BJ (cell line): ENCODE data around the gene KCNT2. TPM values are rescaled to one million over a fixed set of nuclear protein-coding genes. Genes with fewer than 3 reads are reported as not detected.

Source experiments
- CTCF ChIA-PET: fragments of 350-600 bp; formaldehyde crosslinking; extraction: SDS; loops from one replicate; lab custom pipeline; 2021; ENCODE audit warnings: antibody characterized with exemption, inconsistent platforms; lab: Yijun Ruan, JAX
- POLR2A ChIA-PET: fragments of 300-600 bp; sonication (Branson Sonifier 250); formaldehyde crosslinking; extraction: SDS; loops from one replicate; lab custom pipeline; 2021; ENCODE audit warnings: antibody characterized with exemption; lab: Charles Lee
- DNase-seq: peaks from one replicate; pipeline ENCODE4 v3.0.0-alpha.2; 2011; ENCODE audit warnings: low read depth
- H3K27me3 ChIP-seq: 2 replicates; pipeline ENCODE4 v1.6.0; 2011; ENCODE audit warnings: low read length; ENCODE audit not compliant: control insufficient read depth, insufficient read depth
- H3K36me3 ChIP-seq: 2 replicates; pipeline ENCODE4 v1.5.1; 2011; ENCODE audit warnings: low read length; ENCODE audit not compliant: control insufficient read depth, insufficient read depth
- H3K4me3 ChIP-seq: 2 replicates; pipeline ENCODE4 v1.5.1; 2011; ENCODE audit warnings: low read depth, mild to moderate bottlenecking, control low read depth, low read length
- polyA plus RNA-seq: library from polyadenylated mRNA; depleted of rRNA; stranded (reverse); fragments of >200 nt; gene quantifications from 2 replicates; pipeline ENCODE4 v1.2.3, GENCODE V29; 2011
- TF ChIP-seq, protein P1 (sequence below): IDR thresholded peaks from 2 replicates; pipeline ENCODE4 v1.5.1; 2011; ENCODE audit warnings: low read depth, mild to moderate bottlenecking, control low read depth, inconsistent platforms, low read length, moderate library complexity; ENCODE audit not compliant: insufficient read depth

The KCNT2 gene
- polyA plus RNA-seq, 1 experiment = 0.66 TPM

DNA sequence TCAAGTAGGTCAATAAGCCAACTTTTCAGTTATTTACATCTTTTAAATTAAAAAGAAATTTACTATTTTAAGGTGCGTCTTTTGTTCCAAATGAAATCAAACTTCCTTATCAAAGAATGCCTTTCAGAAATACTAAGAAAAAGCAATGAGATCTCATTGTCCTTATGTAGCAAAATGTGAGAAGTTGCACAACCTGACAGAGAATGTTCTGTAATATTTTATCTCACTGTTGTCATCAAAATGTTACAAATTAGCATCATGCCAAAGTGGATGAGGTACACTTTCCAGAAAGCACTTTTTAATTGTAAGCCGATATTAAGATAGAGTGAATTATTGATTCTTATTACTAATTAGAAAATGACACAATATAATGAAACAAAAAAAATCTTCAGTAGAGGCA is 50.4 kb downstream of the KCNT2 start:
- ChIA-PET POLR2A (no interaction called here), CTCF (no interaction called here)
- TF ChIP-seq, protein P1, sequence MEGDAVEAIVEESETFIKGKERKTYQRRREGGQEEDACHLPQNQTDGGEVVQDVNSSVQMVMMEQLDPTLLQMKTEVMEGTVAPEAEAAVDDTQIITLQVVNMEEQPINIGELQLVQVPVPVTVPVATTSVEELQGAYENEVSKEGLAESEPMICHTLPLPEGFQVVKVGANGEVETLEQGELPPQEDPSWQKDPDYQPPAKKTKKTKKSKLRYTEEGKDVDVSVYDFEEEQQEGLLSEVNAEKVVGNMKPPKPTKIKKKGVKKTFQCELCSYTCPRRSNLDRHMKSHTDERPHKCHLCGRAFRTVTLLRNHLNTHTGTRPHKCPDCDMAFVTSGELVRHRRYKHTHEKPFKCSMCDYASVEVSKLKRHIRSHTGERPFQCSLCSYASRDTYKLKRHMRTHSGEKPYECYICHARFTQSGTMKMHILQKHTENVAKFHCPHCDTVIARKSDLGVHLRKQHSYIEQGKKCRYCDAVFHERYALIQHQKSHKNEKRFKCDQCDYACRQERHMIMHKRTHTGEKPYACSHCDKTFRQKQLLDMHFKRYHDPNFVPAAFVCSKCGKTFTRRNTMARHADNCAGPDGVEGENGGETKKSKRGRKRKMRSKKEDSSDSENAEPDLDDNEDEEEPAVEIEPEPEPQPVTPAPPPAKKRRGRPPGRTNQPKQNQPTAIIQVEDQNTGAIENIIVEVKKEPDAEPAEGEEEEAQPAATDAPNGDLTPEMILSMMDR = no peak
- Histone ChIP-seq H3K4me3 (no peak overlapping the region), H3K27me3 (no peaks in the 10 kb centered on the region), H3K36me3 (no peaks in the 10 kb centered on the region)
- no peak for DNase-seq

DNA sequence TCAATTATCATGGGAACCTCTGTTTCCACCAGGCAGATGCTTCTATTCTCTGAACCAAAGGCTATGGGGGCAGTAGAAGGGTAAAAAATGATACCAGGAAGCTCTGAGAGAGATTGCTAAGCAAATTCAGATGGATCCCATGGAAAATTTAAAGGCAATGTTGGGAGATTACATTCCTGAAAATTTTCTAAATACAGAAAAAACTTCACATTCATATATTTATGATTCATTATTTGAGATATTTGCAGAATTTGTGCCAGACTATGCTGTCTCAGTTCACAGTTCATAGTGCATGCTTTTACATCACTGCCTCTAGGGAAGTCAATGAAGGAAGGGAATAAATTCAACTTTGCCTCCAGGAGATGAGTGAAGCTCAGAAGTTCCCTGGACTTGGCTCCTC is 57.5 kb downstream of the KCNT2 start:
- Histone ChIP-seq H3K36me3 (no peaks in the 10 kb centered on the region), H3K4me3 (no peak overlapping the region), H3K27me3 (no peaks in the 10 kb centered on the region)
- ChIA-PET CTCF (no interaction called here), POLR2A (no interaction called here)
- DNase-seq = no peak
- TF ChIP-seq, protein P1 = no peak

DNA sequence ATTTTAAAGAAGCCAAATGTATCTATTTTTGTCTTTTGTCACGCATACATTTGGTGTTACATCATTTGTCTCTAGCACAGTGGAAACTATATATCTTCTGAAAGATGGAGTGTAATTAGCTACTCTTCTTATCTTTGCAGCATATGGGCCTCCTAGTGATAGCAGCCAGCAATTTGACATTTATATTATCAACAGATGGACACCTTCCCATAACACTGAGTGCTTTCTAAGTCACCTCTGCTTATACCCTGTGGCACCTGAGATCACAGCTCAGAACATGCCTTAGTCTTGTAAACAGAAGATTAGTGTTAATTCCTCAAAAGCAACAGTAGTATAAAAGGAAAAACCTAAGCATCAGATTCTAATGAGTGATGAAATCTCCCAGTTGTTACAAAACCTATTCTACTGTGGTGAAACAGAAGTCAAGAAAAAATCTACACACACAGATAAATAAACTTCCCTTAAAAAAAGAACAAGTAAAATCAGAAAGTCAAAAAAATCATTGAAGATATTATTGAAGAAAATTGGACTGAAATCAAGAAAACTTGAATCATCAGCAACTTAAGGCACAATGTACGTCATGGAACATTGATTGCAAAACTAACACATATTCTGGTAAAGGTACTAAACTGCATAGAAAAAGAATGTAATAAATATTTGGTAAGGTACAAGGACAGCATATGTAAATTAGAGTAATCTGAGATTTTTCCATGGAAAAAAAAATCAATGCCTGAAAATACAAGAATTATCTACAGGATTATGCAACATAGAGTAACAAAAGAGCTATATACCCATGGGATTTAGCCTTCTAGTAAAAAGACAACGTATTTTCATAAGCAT is 61.7 kb downstream of the KCNT2 start:
- DNase-seq = no peak
- POLR2A ChIA-PET = no interaction called here
- H3K36me3 ChIP-seq = no peaks in the 10 kb centered on the region
- H3K27me3 ChIP-seq = no peaks in the 10 kb centered on the region
- TF ChIP-seq, protein P1 = no peak
- CTCF ChIA-PET = interaction anchor here (0.6 kb wide), 1 partner anchor 174 kb away, joined by 3 read pairs; no protein-coding TSS in a partner anchor
- no peak overlapping the region for H3K4me3 ChIP-seq

DNA sequence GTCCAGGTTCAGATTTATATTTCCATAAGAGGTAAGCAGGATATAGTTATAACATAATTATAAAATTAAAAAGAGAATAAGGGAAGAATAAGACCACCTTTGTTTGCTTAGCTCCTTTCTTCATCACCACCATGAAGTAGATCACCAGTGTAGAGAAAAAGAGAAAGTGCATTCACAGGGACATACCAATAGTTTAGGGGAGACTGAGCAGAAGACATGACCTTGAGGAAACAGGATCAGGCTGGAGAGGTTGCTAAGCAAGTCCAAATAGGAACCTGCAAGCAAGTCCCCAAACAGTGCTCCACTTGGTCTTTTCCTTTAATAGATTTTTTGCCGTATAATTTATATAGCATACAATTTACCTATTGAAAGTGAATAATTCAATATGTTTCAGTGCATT is 63.0 kb downstream of the KCNT2 start:
- H3K36me3 ChIP-seq = no peaks in the 10 kb centered on the region
- H3K27me3 ChIP-seq = no peaks in the 10 kb centered on the region
- no peak for DNase-seq
- ChIA-PET POLR2A (no interaction called here), CTCF (no interaction called here)
- TF ChIP-seq, protein P1 = no peak
- H3K4me3 ChIP-seq = no peak overlapping the region

DNA sequence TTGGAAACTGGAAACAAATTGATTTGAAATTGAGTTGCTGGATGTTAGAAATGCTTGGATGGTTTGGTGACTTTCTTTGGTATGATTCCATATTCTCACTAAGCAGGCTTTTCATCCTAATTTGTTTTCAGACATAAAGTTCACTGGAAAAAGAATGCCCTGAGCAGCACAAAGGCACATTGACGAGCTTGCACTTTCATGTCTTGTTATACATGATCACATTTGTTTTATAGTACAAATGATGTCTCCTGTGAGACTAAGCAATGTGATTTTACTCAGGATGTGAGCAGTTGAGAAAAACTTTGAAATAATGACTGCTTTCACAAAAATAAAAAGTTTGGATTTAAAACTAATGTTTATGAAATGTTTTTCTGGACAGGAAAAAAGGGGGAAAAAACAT is 63.6 kb downstream of the KCNT2 start:
- TF ChIP-seq, protein P1 = no peak
- H3K36me3 ChIP-seq = no peaks in the 10 kb centered on the region
- ChIA-PET CTCF (no interaction called here), POLR2A (interaction anchor here (0.5 kb wide), 1 partner anchor 151 kb away, joined by 4 read pairs; no protein-coding TSS in a partner anchor)
- no peak for DNase-seq
- H3K4me3 ChIP-seq = no peak overlapping the region
- no peaks in the 10 kb centered on the region for H3K27me3 ChIP-seq
